Neural cell (in vitro differentiated cells): Measurements from ENCODE around the gene PRKG1. TPM values are rescaled to one million over a fixed set of nuclear protein-coding genes. Genes with fewer than 3 reads are reported as not detected.

Source experiments
- H2AFZ ChIP-seq: fragments of 200-600, 300-800 bp; sonication (generic), shearing (Covaris generic); 2 replicates; pipeline ENCODE4 v1.6.0; 2014; ENCODE audit warnings: low read depth, mild to moderate bottlenecking, antibody characterized with exemption, low read length, moderate library complexity
- H3F3A ChIP-seq: fragments of 200-600 bp; shearing (Covaris generic); 2 replicates; pipeline ENCODE4 v1.6.1; 2016; ENCODE audit warnings: mild to moderate bottlenecking, moderate library complexity, mixed read lengths, antibody characterized with exemption, low read length; ENCODE audit not compliant: insufficient read depth, poor library complexity, severe bottlenecking
- H3K27ac ChIP-seq: fragments of 200-600, 300-800 bp; sonication (generic), shearing (Covaris generic); 2 replicates; pipeline ENCODE4 v1.5.1; 2014; ENCODE audit warnings: mild to moderate bottlenecking, low read length, moderate library complexity
- H3K27me3 ChIP-seq: fragments of 300-800, 200-600 bp; sonication (generic), shearing (Covaris generic); 2 replicates; pipeline ENCODE4 v1.6.0; 2014; ENCODE audit warnings: mild to moderate bottlenecking, low read depth, low read length, moderate library complexity; ENCODE audit not compliant: insufficient read depth
- H3K36me3 ChIP-seq: fragments of 300-800, 200-600 bp; sonication (generic), shearing (Covaris generic); 2 replicates; pipeline ENCODE4 v1.5.1; 2014; ENCODE audit warnings: mild to moderate bottlenecking, antibody characterized with exemption, low read length, moderate library complexity; ENCODE audit not compliant: insufficient read depth
- H3K4me2 ChIP-seq: fragments of 300-800, 200-600 bp; sonication (generic), shearing (Covaris generic); 2 replicates; pipeline ENCODE4 v1.6.0; 2014; ENCODE audit warnings: mild to moderate bottlenecking, low read length
- H3K4me3 ChIP-seq: fragments of 300-800, 200-600 bp; sonication (generic), shearing (Covaris generic); 2 replicates; pipeline ENCODE4 v1.5.1; 2014; ENCODE audit warnings: mild to moderate bottlenecking, low read length, moderate library complexity
- H3K79me2 ChIP-seq: fragments of 200-600 bp; shearing (Covaris generic); replicated peaks from 2 replicates; pipeline ENCODE4 v1.6.0; 2014; ENCODE audit warnings: mild to moderate bottlenecking, low read length, moderate library complexity; ENCODE audit not compliant: insufficient read depth
- H3K9ac ChIP-seq: fragments of 300-800, 200-600 bp; sonication (generic), shearing (Covaris generic); 2 replicates; pipeline ENCODE4 v1.6.1; 2016; ENCODE audit warnings: mild to moderate bottlenecking, low read length, mixed read lengths
- H3K9me2 ChIP-seq: fragments of 200-600 bp; shearing (Covaris generic); 2 replicates; pipeline ENCODE4 v1.6.1; 2016; ENCODE audit warnings: mild to moderate bottlenecking, low read length, mixed read lengths; ENCODE audit not compliant: insufficient read depth
- H3K9me3 ChIP-seq: fragments of 200-600, 300-800 bp; sonication (generic), shearing (Covaris generic); 2 replicates; pipeline ENCODE4 v1.6.1; 2016; ENCODE audit warnings: mild to moderate bottlenecking, mixed run types, low read length, moderate library complexity, mixed read lengths
- H4K20me1 ChIP-seq: fragments of 200-600 bp; shearing (Covaris generic); 2 replicates; pipeline ENCODE4 v1.6.1; 2016; ENCODE audit warnings: mild to moderate bottlenecking, mixed run types; ENCODE audit not compliant: insufficient read depth
- CTCF ChIP-seq: fragments of 450-650 bp; IDR thresholded peaks from 2 replicates; pipeline ENCODE4 v1.5.1; 2014; ENCODE audit warnings: antibody characterized with exemption, mild to moderate bottlenecking, moderate library complexity; ENCODE audit not compliant: poor library complexity, severe bottlenecking
- EP300 ChIP-seq: fragments of 450-650 bp; conservative IDR thresholded peaks from 2 replicates; pipeline ENCODE4 v1.6.1; 2014; ENCODE audit warnings: antibody characterized with exemption, mild to moderate bottlenecking, moderate library complexity; ENCODE audit not compliant: poor library complexity, severe bottlenecking
- EZH2 ChIP-seq: fragments of 200-600, 300-800 bp; shearing (Covaris generic), sonication (generic); IDR thresholded peaks from 2 replicates; pipeline ENCODE4 v1.6.1; 2014; ENCODE audit warnings: antibody characterized with exemption, low read length, borderline replicate concordance, mild to moderate bottlenecking; ENCODE audit not compliant: insufficient read depth, poor library complexity, severe bottlenecking
- MXI1 ChIP-seq: fragments of 450-650 bp; conservative IDR thresholded peaks from 2 replicates; pipeline ENCODE4 v1.6.1; 2014; ENCODE audit warnings: antibody characterized with exemption, mild to moderate bottlenecking; ENCODE audit not compliant: poor library complexity, severe bottlenecking
- POLR2AphosphoS5 ChIP-seq: IDR thresholded peaks from 2 replicates; pipeline ENCODE4 v1.6.1; 2012
- RAD21 ChIP-seq: fragments of 450-650 bp; conservative IDR thresholded peaks from 2 replicates; pipeline ENCODE4 v1.6.1; 2014; ENCODE audit warnings: antibody characterized with exemption, mild to moderate bottlenecking, moderate library complexity
- SMC3 ChIP-seq: fragments of 450-650 bp; conservative IDR thresholded peaks from 2 replicates; pipeline ENCODE4 v1.6.1; 2014; ENCODE audit warnings: antibody characterized with exemption, mild to moderate bottlenecking, moderate library complexity; ENCODE audit not compliant: poor library complexity
- TAF1 ChIP-seq: IDR thresholded peaks from 2 replicates; pipeline ENCODE4 v1.6.1; 2012; ENCODE audit warnings: low read depth
- polyA plus RNA-seq: library from polyadenylated mRNA; depleted of rRNA; stranded (reverse); fragments of >200 nt; gene quantifications from 2 replicates; pipeline ENCODE4 v1.2.3, GENCODE V29; 2014
- TF ChIP-seq, protein P1 (sequence below): IDR thresholded peaks from 2 replicates; pipeline ENCODE4 v1.6.1; 2012; ENCODE audit warnings: borderline replicate concordance

The PRKG1 gene
- polyA plus RNA-seq, 1 donor from 2014 or later, result 2.2 TPM

DNA sequence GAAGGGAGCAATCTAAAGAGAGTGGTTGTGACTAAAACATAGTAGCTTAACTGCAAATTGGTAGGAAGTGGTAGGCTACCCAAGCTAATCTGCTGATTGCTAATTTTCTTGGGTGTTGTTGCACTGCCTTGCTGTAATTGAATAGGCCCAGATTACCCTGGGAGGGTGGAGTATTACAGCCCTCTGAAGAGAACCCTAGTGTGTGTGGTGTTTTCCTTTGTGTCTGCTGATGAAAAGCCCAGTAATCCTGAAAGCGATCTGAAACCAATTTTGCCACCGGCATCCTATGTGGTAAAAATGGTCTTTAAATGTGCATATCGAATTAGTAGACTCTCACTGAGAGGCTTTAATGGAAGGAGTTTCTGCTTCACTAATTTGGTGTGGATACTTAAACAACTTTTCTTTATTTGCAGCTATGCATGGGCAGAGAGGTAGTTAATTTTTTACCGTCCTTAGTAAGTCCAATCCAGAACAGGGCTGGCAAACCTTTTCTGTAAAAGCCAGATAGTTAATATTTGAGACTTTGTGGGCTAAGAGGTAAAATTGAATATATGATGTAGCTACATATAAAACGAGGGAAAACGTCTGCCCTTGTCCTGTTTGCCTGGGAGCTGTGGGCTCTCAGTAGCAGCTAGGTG lies 532.7 kb downstream of the PRKG1 start:
- H3K4me2 ChIP-seq, result no peak overlapping the region
- H3K9me3 ChIP-seq, result no peaks in the 10 kb centered on the region

GRCh38 chr10:51607463-51607835 lies 533.2 kb downstream of the PRKG1 start:
- H3K9ac ChIP-seq, result no peak overlapping the region
- TF ChIP-seq EZH2 (no peak), CTCF (no peak), MXI1 (no peak), TAF1 (no peak)
- TF ChIP-seq, protein P1, sequence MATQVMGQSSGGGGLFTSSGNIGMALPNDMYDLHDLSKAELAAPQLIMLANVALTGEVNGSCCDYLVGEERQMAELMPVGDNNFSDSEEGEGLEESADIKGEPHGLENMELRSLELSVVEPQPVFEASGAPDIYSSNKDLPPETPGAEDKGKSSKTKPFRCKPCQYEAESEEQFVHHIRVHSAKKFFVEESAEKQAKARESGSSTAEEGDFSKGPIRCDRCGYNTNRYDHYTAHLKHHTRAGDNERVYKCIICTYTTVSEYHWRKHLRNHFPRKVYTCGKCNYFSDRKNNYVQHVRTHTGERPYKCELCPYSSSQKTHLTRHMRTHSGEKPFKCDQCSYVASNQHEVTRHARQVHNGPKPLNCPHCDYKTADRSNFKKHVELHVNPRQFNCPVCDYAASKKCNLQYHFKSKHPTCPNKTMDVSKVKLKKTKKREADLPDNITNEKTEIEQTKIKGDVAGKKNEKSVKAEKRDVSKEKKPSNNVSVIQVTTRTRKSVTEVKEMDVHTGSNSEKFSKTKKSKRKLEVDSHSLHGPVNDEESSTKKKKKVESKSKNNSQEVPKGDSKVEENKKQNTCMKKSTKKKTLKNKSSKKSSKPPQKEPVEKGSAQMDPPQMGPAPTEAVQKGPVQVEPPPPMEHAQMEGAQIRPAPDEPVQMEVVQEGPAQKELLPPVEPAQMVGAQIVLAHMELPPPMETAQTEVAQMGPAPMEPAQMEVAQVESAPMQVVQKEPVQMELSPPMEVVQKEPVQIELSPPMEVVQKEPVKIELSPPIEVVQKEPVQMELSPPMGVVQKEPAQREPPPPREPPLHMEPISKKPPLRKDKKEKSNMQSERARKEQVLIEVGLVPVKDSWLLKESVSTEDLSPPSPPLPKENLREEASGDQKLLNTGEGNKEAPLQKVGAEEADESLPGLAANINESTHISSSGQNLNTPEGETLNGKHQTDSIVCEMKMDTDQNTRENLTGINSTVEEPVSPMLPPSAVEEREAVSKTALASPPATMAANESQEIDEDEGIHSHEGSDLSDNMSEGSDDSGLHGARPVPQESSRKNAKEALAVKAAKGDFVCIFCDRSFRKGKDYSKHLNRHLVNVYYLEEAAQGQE, result no peak
- no peaks in the 10 kb centered on the region for H3F3A ChIP-seq
- H3K4me3 ChIP-seq, result no peak overlapping the region
- no peaks in the 10 kb centered on the region for H3K9me2 ChIP-seq
- no peaks in the 10 kb centered on the region for H3K79me2 ChIP-seq
- H2AFZ ChIP-seq, result no peak overlapping the region
- H3K27me3 ChIP-seq, result no peaks in the 10 kb centered on the region
- no peaks in the 10 kb centered on the region for H3K9me3 ChIP-seq
- H3K36me3 ChIP-seq, result no peaks in the 10 kb centered on the region
- no peak overlapping the region for H3K27ac ChIP-seq
- no peak overlapping the region for H3K4me2 ChIP-seq
- H4K20me1 ChIP-seq, result no peaks in the 10 kb centered on the region

More for the DNA sequence above, 532.7 kb downstream of the PRKG1 start:
- Histone ChIP-seq H3K36me3 (no peaks in the 10 kb centered on the region), H3K79me2 (no peaks in the 10 kb centered on the region), H3K4me3 (no peak overlapping the region), H3F3A (no peaks in the 10 kb centered on the region), H3K9me2 (no peaks in the 10 kb centered on the region), H3K27me3 (no peaks in the 10 kb centered on the region), H2AFZ (no peak overlapping the region), H3K9ac (no peak overlapping the region), H3K27ac (no peak overlapping the region), H4K20me1 (no peaks in the 10 kb centered on the region)
- TF ChIP-seq SMC3, result no peak

DNA sequence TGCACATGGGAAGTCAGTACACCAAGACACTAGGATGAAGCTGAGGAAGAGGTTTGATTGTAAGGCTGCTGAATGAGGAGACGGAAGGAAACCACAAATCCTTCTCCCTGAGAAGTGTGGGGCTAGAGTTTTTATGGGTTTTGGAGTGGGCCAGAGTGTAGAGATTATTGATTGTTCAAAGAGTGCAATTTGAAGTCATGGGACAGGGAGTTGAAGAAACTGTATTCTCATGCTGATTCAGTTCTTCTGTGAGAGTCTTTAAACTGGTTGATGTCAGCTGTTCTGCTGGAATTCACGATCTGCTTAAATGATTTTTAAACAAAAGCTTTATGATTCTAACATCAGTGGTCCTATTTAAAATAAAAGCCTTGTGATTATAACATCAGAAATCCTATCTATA lies 533.9 kb downstream of the PRKG1 start:
- no peak overlapping the region for H3K4me3 ChIP-seq
- no peaks in the 10 kb centered on the region for H3K79me2 ChIP-seq
- no peaks in the 10 kb centered on the region for H3K9me3 ChIP-seq
- no peak overlapping the region for H3K27ac ChIP-seq
- no peaks in the 10 kb centered on the region for H3K9me2 ChIP-seq
- H4K20me1 ChIP-seq, result no peaks in the 10 kb centered on the region
- no peaks in the 10 kb centered on the region for H3F3A ChIP-seq
- no peak for TF ChIP-seq TAF1
- TF ChIP-seq POLR2AphosphoS5, result no peak
- no peak for TF ChIP-seq CTCF
- no peak for TF ChIP-seq EZH2
- TF ChIP-seq, protein P1, result no peak
- TF ChIP-seq EP300, result no peak
- TF ChIP-seq SMC3, result no peak
- TF ChIP-seq MXI1, result no peak
- no peak for TF ChIP-seq RAD21
- H3K27me3 ChIP-seq, result no peaks in the 10 kb centered on the region
- no peak overlapping the region for H3K9ac ChIP-seq
- H3K4me2 ChIP-seq, result no peak overlapping the region
- H3K36me3 ChIP-seq, result no peaks in the 10 kb centered on the region
- H2AFZ ChIP-seq, result no peak overlapping the region
